SK-N-SH treated with all-trans-retinoic acid at 6 μM for 48 hours (cell line): ENCODE data around the gene AKNA.

Experiments
- ATAC-seq: fragments of 200-7000 bp; cut with Tn5 transposase; 3 replicates; pipeline ENCODE4 v1.9.1; 2020; ENCODE audit warnings: mild to moderate bottlenecking, moderate library complexity
- ARNTL ChIP-seq: fragments of 450-650 bp; formaldehyde crosslinking; IDR thresholded peaks from 2 replicates; pipeline ENCODE4 v1.5.0; 2020; ENCODE audit warnings: low read depth, mild to moderate bottlenecking, moderate library complexity, borderline replicate concordance
- BACH2 ChIP-seq: fragments of 250-450 bp; sonication (Bioruptor Pico); IDR thresholded peaks from 2 replicates; pipeline ENCODE4 v1.9.0; 2021; ENCODE audit warnings: mild to moderate bottlenecking, borderline replicate concordance
- CREB5 ChIP-seq: fragments of 250-450 bp; sonication (Bioruptor Pico); IDR thresholded peaks from 2 replicates; pipeline ENCODE4 v1.5.1; 2020; ENCODE audit warnings: low read depth, mild to moderate bottlenecking, moderate library complexity
- CSDC2 ChIP-seq: fragments of 250-450 bp; sonication (Bioruptor Pico); IDR thresholded peaks from 2 replicates; pipeline ENCODE4 v1.5.0; 2020; ENCODE audit warnings: mild to moderate bottlenecking, moderate library complexity
- ESRRG ChIP-seq: fragments of 250-450 bp; sonication (Bioruptor Pico); IDR thresholded peaks from 2 replicates; pipeline ENCODE4 v1.6.1; 2021; ENCODE audit warnings: mild to moderate bottlenecking
- GLIS3 ChIP-seq: fragments of 250-450 bp; sonication (Bioruptor Pico); IDR thresholded peaks from 2 replicates; pipeline ENCODE4 v1.5.0; 2020; ENCODE audit warnings: mild to moderate bottlenecking, moderate library complexity
- ISL1 ChIP-seq: fragments of 250-450 bp; sonication (Bioruptor Pico); IDR thresholded peaks from 2 replicates; pipeline ENCODE4 v2.1.2; 2022; ENCODE audit warnings: mild to moderate bottlenecking, moderate library complexity
- OSR1 ChIP-seq: fragments of 250-450 bp; sonication (Bioruptor Pico); IDR thresholded peaks from 2 replicates; pipeline ENCODE4 v1.8.0; 2022; ENCODE audit warnings: moderate library complexity, mild to moderate bottlenecking, inconsistent platforms
- POU6F1 ChIP-seq: fragments of 250-450 bp; sonication (Bioruptor Pico); IDR thresholded peaks from 2 replicates; pipeline ENCODE4 v1.8.0; 2021; ENCODE audit warnings: low read depth, mild to moderate bottlenecking, moderate library complexity, borderline replicate concordance
- PPARA ChIP-seq: fragments of 250-450 bp; sonication (Bioruptor Pico); IDR thresholded peaks from 2 replicates; pipeline ENCODE4 v1.5.0; 2020; ENCODE audit warnings: mild to moderate bottlenecking, borderline replicate concordance
- SNAI2 ChIP-seq: fragments of 250-450 bp; sonication (Bioruptor Pico); IDR thresholded peaks from 2 replicates; pipeline ENCODE4 v1.5.0; 2020; ENCODE audit warnings: mild to moderate bottlenecking, moderate library complexity
- TOX ChIP-seq: fragments of 250-450 bp; sonication (Bioruptor Pico); IDR thresholded peaks from 2 replicates; pipeline ENCODE4 v1.8.0; 2021; ENCODE audit warnings: mild to moderate bottlenecking, moderate library complexity, borderline replicate concordance
- ZC3H10 ChIP-seq: fragments of 250-450 bp; sonication (Bioruptor Pico); IDR thresholded peaks from 2 replicates; pipeline ENCODE4 v1.5.1; 2021; ENCODE audit warnings: mild to moderate bottlenecking, moderate library complexity
- ZFP3 ChIP-seq: fragments of 250-450 bp; sonication (Bioruptor Pico); IDR thresholded peaks from 2 replicates; pipeline ENCODE4 v1.5.0; 2020; ENCODE audit warnings: mild to moderate bottlenecking, moderate library complexity
- ZFP30 ChIP-seq: fragments of 450-650 bp; formaldehyde crosslinking; IDR thresholded peaks from 2 replicates; pipeline ENCODE4 v1.5.0; 2022; ENCODE audit warnings: mild to moderate bottlenecking, moderate library complexity
- ZNF565 ChIP-seq: fragments of 450-650 bp; formaldehyde crosslinking; conservative IDR thresholded peaks from 2 replicates; pipeline ENCODE4 v1.5.0; 2020; ENCODE audit warnings: low read depth, mild to moderate bottlenecking, moderate library complexity
- ZNF70 ChIP-seq: fragments of 450-650 bp; formaldehyde crosslinking; IDR thresholded peaks from 2 replicates; pipeline ENCODE4 v1.5.0; 2020; ENCODE audit warnings: mild to moderate bottlenecking, moderate library complexity
- ZNF8 ChIP-seq: fragments of 450-650 bp; formaldehyde crosslinking; IDR thresholded peaks from 2 replicates; pipeline ENCODE4 v1.5.0; 2020; ENCODE audit warnings: mild to moderate bottlenecking, moderate library complexity
- TF ChIP-seq, protein P1 (sequence below): fragments of 250-450 bp; sonication (Bioruptor Pico); IDR thresholded peaks from 2 replicates; pipeline ENCODE4 v1.5.0; 2020; ENCODE audit warnings: mild to moderate bottlenecking, moderate library complexity
- TF ChIP-seq, protein P2 (sequence below): fragments of 250-450 bp; sonication (Bioruptor Pico); IDR thresholded peaks from 2 replicates; pipeline ENCODE4 v1.5.1; 2021; ENCODE audit warnings: mild to moderate bottlenecking, moderate library complexity
- TF ChIP-seq, protein P3 (sequence below): fragments of 250-450 bp; sonication (Bioruptor Pico); IDR thresholded peaks from 2 replicates; pipeline ENCODE4 v1.8.0; 2020; ENCODE audit warnings: mild to moderate bottlenecking, moderate library complexity, borderline replicate concordance

Gene AKNA

DNA sequence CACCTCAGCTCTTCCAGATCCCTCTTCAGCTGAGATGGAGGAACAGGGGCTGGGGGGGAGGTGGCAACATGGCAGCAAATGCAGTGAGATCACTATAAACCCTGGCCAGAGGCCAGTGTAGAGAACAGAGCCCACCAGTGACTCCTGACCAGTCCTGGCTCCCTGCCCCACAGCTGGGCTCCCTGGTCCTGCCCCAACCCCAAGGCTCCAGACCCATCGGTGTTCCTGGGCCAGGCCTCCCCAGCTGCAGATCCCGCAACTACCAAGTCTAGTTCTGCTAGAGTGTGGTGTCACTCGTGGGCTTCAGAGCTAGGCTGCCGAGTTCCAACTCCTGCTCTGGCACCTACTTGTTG, 16.8 kb downstream of the AKNA start:
- ATAC-seq, result no peak
- no peak for TF ChIP-seq GLIS3 (CRISPR knock-in tag)
- TF ChIP-seq, protein P1, sequence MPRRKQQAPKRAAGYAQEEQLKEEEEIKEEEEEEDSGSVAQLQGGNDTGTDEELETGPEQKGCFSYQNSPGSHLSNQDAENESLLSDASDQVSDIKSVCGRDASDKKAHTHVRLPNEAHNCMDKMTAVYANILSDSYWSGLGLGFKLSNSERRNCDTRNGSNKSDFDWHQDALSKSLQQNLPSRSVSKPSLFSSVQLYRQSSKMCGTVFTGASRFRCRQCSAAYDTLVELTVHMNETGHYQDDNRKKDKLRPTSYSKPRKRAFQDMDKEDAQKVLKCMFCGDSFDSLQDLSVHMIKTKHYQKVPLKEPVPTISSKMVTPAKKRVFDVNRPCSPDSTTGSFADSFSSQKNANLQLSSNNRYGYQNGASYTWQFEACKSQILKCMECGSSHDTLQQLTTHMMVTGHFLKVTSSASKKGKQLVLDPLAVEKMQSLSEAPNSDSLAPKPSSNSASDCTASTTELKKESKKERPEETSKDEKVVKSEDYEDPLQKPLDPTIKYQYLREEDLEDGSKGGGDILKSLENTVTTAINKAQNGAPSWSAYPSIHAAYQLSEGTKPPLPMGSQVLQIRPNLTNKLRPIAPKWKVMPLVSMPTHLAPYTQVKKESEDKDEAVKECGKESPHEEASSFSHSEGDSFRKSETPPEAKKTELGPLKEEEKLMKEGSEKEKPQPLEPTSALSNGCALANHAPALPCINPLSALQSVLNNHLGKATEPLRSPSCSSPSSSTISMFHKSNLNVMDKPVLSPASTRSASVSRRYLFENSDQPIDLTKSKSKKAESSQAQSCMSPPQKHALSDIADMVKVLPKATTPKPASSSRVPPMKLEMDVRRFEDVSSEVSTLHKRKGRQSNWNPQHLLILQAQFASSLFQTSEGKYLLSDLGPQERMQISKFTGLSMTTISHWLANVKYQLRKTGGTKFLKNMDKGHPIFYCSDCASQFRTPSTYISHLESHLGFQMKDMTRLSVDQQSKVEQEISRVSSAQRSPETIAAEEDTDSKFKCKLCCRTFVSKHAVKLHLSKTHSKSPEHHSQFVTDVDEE (CRISPR knock-in tag), result no peak
- no peak for TF ChIP-seq ZFP3 (CRISPR knock-in tag)
- TF ChIP-seq POU6F1, result no peak
- no peak for TF ChIP-seq ZNF8 (CRISPR knock-in tag)
- no peak for TF ChIP-seq PPARA (CRISPR knock-in tag)
- TF ChIP-seq, protein P2, sequence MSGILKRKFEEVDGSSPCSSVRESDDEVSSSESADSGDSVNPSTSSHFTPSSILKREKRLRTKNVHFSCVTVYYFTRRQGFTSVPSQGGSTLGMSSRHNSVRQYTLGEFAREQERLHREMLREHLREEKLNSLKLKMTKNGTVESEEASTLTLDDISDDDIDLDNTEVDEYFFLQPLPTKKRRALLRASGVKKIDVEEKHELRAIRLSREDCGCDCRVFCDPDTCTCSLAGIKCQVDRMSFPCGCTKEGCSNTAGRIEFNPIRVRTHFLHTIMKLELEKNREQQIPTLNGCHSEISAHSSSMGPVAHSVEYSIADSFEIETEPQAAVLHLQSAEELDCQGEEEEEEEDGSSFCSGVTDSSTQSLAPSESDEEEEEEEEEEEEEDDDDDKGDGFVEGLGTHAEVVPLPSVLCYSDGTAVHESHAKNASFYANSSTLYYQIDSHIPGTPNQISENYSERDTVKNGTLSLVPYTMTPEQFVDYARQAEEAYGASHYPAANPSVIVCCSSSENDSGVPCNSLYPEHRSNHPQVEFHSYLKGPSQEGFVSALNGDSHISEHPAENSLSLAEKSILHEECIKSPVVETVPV, result no peak
- TF ChIP-seq TOX (CRISPR knock-in tag), result no peak

- ATAC-seq, result no peak
- TF ChIP-seq ZFP30 (CRISPR knock-in tag) (no peak), ZFP3 (CRISPR knock-in tag) (no peak), GLIS3 (CRISPR knock-in tag) (no peak), BACH2 (CRISPR knock-in tag) (no peak), ZNF70 (no peak), ISL1 (CRISPR knock-in tag) (no peak), PPARA (CRISPR knock-in tag) (no peak), ZC3H10 (CRISPR knock-in tag) (no peak), ZNF8 (CRISPR knock-in tag) (no peak), ZNF565 (CRISPR knock-in tag) (no peak), CREB5 (no peak), OSR1 (no peak), CSDC2 (CRISPR knock-in tag) (no peak), ESRRG (CRISPR knock-in tag) (no peak), TOX (CRISPR knock-in tag) (no peak), SNAI2 (CRISPR knock-in tag) (no peak), ARNTL (CRISPR knock-in tag) (no peak)
- TF ChIP-seq, protein P2, result no peak
- TF ChIP-seq, protein P3, sequence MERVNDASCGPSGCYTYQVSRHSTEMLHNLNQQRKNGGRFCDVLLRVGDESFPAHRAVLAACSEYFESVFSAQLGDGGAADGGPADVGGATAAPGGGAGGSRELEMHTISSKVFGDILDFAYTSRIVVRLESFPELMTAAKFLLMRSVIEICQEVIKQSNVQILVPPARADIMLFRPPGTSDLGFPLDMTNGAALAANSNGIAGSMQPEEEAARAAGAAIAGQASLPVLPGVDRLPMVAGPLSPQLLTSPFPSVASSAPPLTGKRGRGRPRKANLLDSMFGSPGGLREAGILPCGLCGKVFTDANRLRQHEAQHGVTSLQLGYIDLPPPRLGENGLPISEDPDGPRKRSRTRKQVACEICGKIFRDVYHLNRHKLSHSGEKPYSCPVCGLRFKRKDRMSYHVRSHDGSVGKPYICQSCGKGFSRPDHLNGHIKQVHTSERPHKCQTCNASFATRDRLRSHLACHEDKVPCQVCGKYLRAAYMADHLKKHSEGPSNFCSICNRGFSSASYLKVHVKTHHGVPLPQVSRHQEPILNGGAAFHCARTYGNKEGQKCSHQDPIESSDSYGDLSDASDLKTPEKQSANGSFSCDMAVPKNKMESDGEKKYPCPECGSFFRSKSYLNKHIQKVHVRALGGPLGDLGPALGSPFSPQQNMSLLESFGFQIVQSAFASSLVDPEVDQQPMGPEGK (CRISPR knock-in tag), result no peak
Observed at GRCh38 chr9:114370251-114370967, 17.4 kb downstream of the AKNA start.
